ENCODE data around the gene TTYH3. TPM values are rescaled to one million over a fixed set of nuclear protein-coding genes. Genes with fewer than 3 reads are reported as not detected.

The TTYH3 gene
- total RNA-seq, 1 experiment from 2014 or later = 122 TPM

GRCh38 chr7:2601065-2601464 is 30.7 kb upstream of the TTYH3 start:
- Histone ChIP-seq H3K9me3 (ENCODE audit: control insufficient read depth, low read depth, low read length) (no peaks in the 10 kb centered on the region), H2BK5ac (ENCODE audit: insufficient read length, low read length) (no peak overlapping the region), H2BK12ac (ENCODE audit: insufficient read length, low read depth, low read length) (no peak overlapping the region), H4K8ac (replicated peaks; ENCODE audit: insufficient read length, low read depth, low read length) (no peak overlapping the region), H3K23me2 (ENCODE audit: insufficient read length, low read depth, low read length, poor library complexity, severe bottlenecking) (no peaks in the 10 kb centered on the region), H3K9ac (ENCODE audit: extremely low read depth, insufficient read length, low read length) (no peak overlapping the region), H4K91ac (ENCODE audit: insufficient read length, low read depth, low read length) (no peak overlapping the region), H2BK120ac (ENCODE audit: low read depth, low read length, poor library complexity, severe bottlenecking) (no peak overlapping the region), H3K27ac (ENCODE audit: insufficient read length, low read depth, low read length) (no peak overlapping the region), H2BK20ac (ENCODE audit: low read depth, low read length, poor library complexity, severe bottlenecking) (no peak overlapping the region), H3K18ac (ENCODE audit: insufficient read length, low read depth, low read length) (no peak overlapping the region), H3K4me1 (ENCODE audit: insufficient read depth, low read length) (no peaks in the 10 kb centered on the region), H3T11ph (ENCODE audit: low read length) (no peak overlapping the region), H3K23ac (ENCODE audit: insufficient read length, low read depth, low read length) (no peak overlapping the region), H4K20me1 (ENCODE audit: control insufficient read depth, insufficient read depth, insufficient read length) (no peaks in the 10 kb centered on the region), H3K79me1 (ENCODE audit: insufficient read depth, low read depth, low read length, poor library complexity, severe bottlenecking) (no peaks in the 10 kb centered on the region), H3K79me2 (ENCODE audit: insufficient read depth, low read length) (no peaks in the 10 kb centered on the region), H3K56ac (ENCODE audit: insufficient read length, low read depth, low read length) (no peak overlapping the region), H3K4ac (ENCODE audit: low read depth, low read length) (no peak overlapping the region), H2AFZ (ENCODE audit: low read length) (no peak overlapping the region), H2BK15ac (ENCODE audit: low read depth, low read length) (no peak overlapping the region), H3K27me3 (ENCODE audit: insufficient read depth, low read length) (no peaks in the 10 kb centered on the region), H2AK5ac (ENCODE audit: insufficient read length, low read length) (no peak overlapping the region), H4K5ac (ENCODE audit: insufficient read length, low read depth, low read length) (no peak overlapping the region), H3K4me2 (ENCODE audit: insufficient read depth, insufficient read length, low read length) (no peak overlapping the region), H3K14ac (ENCODE audit: insufficient read depth, low read length) (no peak overlapping the region; the same call in 1 of the 2 replicates)
- H3K27me3 Mint-ChIP-seq (ENCODE audit: low read depth) = no peaks in the 10 kb centered on the region
- no peak overlapping the region for H3K4me3 Mint-ChIP-seq
- TF ChIP-seq CTCF (conservative IDR thresholded peaks at IDR 0.05) = no peak
- no peak overlapping the region for H3K27ac Mint-ChIP-seq
- peaks cover 4 to 8% (median 5%) of the 10 kb centered on the region in 3 experiments; a peak in 5 of 7 replicates for H3K36me3 Mint-ChIP-seq (ENCODE audit: insufficient read depth in 1 of 3, low read depth in 3 of 3)
- DNase-seq = no peak
- no peaks in the 10 kb centered on the region for H3K9me3 Mint-ChIP-seq
- no CpG with 5 or more reads among the region's 9 CpGs for WGBS (ENCODE audit: extremely low coverage, insufficient read length, low lambda C conversion rate)
- H3K4me1 Mint-ChIP-seq = no peaks in the 10 kb centered on the region
